Activated CD4-positive, alpha-beta T cell treated with anti-CD3 and anti-CD28 coated beads for 4 hours (primary cell): ENCODE measurements around the gene TSHZ3.

Experiments used
- DNase-seq, 2 donors: peaks; one replicate each; pipeline ENCODE4 v3.0.0-alpha.2; 2020

The TSHZ3 gene

GRCh38 chr19:31282346-31282745 is 66.9 kb downstream of the TSHZ3 start:
- DNase-seq, result no peak

DNA sequence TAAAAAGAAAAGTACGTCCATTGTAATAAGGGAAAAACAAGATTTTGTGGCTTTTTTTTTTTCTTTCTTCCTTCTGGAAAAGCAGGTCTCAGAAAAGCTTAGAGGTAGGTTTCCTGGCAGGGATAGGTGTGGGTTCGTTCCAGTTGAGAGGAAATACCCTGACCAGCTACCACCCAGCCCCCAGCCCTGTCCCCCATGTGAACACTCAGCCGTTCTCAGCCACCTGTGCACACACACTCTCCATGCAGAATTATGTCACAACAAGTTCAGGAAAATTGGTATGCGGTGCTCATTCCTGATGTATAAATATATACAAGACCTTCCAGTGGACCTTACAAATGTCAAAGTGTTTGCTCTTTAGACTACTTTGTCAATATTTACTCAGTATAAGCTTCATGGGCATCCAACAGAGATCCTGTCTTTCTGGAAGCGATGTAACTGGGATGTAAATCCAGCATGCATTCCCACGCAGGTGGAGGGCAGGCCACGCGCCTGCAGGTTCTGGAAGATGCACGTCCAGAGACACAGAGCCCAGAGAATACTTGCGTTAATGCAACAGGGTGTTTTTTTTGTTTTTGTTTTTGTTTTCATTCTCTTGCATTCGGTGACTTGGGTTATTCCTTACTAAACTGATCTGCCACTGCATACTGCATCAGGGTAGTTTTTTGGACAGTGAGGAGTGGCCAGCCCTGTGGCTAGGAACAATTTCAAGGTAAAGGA is 68.8 kb downstream of the TSHZ3 start:
- no peak for DNase-seq

DNA sequence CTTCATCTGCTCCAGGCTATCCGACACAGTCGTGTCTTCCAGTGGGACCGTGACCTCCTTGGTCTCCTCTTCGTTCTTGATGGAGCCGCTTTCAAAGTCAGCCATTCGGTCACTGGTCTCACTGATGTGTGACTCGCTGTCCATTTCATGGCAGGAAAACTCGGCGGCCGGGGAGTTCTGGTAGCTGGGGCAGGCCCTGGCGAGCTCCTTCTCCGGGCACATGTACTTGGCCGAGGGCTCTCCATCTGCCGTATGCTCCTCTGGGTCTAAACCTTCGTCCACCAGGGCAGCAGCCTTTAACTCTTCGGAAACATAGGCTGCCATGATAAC is 69.8 kb downstream of the TSHZ3 start:
- DNase-seq, result no peak

GRCh38 chr19:31278555-31279435 is 70.4 kb downstream of the TSHZ3 start:
- DNase-seq, result no peak

DNA sequence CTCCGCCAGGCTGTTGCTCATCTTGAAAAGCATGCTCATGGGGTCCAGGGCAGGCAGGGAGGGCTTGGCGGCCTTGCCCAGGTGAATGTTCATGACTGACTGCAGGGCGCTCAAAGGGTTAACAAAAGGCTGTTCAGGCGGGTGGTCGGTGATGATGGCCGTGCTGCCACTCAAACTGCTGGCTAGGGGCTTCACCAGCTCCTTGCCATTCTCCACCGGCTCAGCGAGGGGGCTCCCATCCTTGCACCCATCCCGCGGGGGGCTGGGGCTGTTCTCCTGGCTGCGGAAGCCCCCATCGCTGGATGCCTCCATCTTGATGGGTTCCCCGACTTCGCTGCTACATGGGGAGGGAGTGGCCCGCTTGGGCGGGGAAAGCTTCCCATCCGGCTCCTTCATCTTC is 71.7 kb downstream of the TSHZ3 start:
- DNase-seq, result no peak

DNA sequence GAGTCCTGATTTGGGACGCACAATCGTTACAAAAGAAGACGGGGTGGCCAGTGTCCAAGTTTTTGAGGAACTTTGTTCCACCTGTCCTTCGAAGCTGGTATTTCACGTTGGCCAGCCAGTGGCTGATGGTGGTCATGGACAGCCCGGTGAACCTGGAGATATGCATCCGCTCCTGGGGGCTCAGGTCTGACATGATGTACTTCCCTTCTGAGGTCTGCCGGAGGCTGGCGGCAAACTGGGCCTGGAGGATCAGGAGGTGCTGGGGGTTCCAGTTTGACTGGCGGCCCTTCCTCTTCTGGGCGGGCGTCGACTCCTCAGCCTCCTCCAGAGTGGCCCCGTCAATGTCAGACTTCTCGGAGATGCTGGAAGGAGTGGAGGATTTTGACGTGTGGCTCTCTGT is 72.4 kb downstream of the TSHZ3 start:
- no peak for DNase-seq

DNA sequence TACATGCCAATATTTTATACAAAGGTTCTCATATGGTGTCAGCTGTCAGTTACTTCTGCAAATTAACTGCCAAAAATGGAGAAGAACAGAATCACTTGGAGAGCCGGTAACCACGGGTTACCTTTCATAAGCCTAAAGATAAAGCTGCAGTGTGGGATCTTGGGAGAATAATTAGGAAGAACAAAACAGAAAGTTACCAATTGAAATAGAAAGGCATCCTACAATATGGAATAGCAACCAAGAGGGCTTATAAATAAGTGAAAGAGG is 74.2 kb downstream of the TSHZ3 start:
- DNase-seq, result no peak

DNA sequence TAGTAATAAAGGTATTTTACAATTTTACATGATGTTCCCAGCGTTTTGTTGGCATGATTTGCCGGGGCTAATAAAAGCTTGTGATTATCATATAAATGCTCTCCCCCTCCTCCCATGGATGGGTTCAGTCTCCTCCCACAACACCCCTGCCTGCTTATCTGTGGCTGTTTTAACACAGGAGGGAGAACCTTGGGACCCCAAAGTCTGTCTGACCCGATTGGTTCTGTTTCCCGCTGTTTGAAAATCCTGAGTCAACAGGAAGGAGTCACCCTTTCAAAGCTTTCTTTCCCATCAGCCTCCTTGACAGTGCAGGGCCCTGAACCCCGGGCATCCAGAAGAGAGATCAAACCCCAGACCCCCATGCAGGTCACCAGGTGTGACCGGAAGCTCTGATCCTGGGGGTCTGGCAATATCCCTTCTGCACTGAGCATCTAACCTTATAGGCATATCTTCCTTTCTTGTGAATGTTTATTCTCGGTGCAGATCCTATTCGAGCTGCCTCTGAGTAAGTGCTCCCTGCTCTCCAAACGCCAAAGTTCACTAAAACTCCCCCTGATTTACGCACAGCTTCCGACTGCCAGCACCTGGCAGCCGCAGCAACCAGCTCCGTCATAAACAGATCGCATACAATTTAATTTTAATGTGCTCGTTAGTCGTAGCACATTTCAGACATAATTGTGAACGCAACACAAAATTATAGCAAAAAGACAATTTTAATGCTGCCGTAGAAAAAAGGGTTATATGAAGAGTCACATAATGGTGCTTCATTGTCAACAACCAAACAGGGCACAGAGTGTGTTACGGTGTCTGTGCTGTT is 74.8 kb downstream of the TSHZ3 start:
- no peak for DNase-seq

GRCh38 chr19:31272583-31273106 is 76.6 kb downstream of the TSHZ3 start:
- DNase-seq, result no peak

DNA sequence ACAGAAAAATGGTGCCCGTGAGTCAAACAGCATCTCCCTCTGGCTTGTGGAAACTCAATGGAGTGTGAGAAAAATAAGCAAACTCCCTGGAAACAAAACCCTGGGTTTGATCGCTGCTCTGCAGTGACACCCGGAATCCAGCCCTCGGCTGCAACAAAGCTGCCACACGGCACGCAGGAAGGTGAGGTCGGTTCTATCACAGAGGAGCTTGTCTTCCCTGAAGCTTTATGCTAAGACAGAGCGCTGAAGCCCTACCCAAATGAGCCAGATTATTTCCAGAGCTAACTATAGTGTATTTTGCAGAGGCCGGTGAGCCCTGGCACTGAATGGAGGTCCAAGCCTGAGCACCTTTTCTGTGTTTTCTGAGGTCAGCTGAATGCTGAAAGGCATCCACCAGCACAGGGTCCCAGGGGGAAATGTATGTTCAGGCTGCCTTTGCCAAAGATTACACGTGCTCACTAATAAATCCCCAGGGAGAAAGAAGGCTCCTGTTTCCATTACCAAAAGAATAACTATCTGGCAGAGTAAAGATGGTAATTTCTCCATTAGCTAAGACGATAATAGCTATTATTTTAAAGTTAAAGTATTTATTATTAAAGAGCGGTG is 77.8 kb downstream of the TSHZ3 start:
- DNase-seq, result no peak

- no peak for DNase-seq
Observed at GRCh38 chr19:31270897-31271296, 78.3 kb downstream of the TSHZ3 start.

GRCh38 chr19:31269425-31270127 is 79.7 kb downstream of the TSHZ3 start:
- DNase-seq, result no peak

- DNase-seq, result no peak
Observed at GRCh38 chr19:31268751-31269383, 80.4 kb downstream of the TSHZ3 start.

DNA sequence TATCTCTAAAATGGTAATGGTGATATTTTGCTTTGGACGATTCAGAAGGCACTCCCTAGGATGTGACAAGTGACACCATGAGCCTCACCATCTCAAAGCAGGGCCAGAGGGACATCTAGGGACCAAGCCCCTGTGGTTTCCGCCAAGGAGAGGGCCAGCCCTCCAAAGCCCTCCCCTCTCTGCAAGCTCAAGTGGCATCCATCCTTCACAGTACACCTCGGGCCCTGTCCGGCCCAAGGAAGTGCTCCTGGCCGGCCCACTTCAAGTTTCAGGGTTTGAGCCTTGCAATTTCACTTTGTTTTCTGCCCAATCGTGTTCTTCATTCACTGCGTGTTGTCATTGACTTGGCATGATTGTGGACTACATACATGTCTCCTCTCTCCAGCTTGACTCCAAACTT is 82.5 kb downstream of the TSHZ3 start:
- DNase-seq, result no peak

DNA sequence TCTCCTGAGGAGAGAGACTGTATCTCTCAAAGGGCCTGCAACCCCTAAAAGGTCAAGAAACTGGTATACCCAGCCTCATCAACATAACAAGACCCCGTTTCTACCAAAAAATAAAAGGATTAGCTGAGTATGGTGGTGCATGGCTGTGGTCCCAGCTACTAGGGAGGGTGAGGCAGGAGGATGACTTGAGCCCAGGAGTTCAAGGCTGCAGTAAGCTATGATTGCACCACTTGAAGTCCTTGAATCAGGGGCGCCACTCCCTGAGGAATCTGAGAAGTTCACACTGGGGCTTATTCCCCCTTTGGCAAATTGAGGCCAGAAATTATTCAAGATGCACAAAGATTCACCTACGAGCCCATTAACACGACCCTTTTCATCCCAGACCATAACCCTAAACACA is 83.0 kb downstream of the TSHZ3 start:
- DNase-seq, result no peak

GRCh38 chr19:31264041-31264778 is 85.0 kb downstream of the TSHZ3 start:
- no peak for DNase-seq

DNA sequence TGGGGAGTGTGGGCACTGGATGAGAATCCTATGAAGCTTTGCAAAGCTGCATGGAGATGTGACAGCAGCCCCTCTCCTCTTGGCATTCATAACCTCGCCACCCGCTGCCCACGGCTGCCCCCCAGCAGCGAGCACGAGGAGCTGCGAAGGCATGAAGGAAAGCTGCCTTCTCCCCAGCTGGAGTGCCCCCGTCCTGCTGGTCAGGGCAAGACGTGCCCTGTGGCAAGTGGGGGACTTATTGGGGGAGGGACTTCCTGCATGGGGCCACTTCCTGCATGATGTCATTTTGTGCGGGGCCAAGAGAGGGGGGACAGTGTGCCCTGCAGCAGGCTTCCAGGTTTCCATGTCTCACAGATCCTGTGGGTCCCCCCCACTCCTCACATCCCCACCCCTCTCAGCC is 85.9 kb downstream of the TSHZ3 start:
- DNase-seq, result no peak

GRCh38 chr19:31262725-31263191 is 86.5 kb downstream of the TSHZ3 start:
- DNase-seq, result no peak

DNA sequence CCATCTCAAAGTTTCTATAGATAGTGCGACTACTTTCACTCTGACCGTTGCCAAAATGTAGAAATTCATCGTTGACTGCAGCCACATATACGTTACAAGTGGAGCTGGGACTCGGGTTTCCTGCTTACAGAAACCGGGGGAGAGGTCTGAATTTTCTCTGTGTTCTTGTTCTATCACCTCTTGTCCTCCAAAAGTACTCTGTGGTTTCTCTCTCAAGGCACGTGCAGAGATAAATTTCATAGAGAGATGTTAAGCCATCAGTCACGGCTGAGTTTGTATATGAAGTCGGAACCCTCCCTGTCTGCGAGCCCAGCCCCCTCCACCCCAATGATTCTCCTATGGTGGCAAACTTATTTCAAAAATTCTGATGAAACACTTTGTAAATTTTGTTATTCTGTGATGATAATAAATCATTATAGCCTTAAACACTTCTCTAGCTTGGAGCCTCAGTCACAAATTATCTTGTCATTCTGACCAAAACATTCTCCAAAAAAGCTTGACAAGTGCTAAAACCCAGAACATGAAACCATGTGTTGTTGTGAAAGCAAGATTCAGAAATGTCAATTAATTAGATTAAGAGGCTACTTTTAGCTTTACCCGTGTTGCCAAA is 87.5 kb downstream of the TSHZ3 start:
- DNase-seq, result no peak

DNA sequence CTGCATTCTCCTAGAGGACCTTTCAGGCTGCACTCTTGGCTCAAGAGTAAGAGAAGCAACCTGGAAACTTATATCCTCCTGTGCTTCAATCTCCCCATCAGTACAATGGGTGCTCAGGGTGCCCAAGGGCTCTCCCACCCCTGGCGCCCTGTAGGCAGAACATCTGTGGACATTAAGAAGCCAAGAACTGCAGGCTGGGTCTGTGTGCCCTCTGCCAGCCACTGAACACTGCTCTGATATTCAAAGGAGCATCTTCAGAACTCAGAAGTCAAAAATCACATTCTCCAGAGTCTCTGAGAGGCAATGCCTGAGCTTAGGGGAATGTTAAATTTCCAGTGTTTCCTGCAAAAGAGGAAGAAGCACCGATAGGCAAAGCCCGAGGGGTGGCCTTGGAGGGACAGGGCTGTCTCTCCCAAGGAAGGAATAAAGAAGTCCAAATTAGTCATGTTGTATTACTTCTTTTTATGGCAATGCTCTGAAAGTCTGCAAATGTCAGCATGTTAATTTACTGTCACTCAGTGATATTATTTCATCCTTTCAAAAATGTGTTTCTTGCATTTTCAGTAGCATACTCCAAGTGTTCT is 88.1 kb downstream of the TSHZ3 start:
- DNase-seq, result no peak
